BE2C (cell line): ENCODE results near the gene NTHL1.

Experiments
- DNase-seq: peaks from one replicate; pipeline ENCODE4 v3.0.0-alpha.2; 2020
- H3K27me3 ChIP-seq: fragments of 250-450 bp; sonication (Bioruptor Pico); 2 replicates; pipeline ENCODE4 v1.5.1; 2020; ENCODE audit warnings: mild to moderate bottlenecking
- H3K36me3 ChIP-seq: fragments of 250-450 bp; sonication (Bioruptor Pico); 2 replicates; pipeline ENCODE4 v1.5.1; 2020; ENCODE audit warnings: mild to moderate bottlenecking
- H3K4me1 ChIP-seq: fragments of 250-450 bp; sonication (Bioruptor Pico); 2 replicates; pipeline ENCODE4 v1.5.1; 2020
- H3K4me3 ChIP-seq: 2 replicates; pipeline ENCODE4 v1.5.1; 2011; ENCODE audit warnings: low read depth, low read length
- H3K9me3 ChIP-seq: fragments of 250-450 bp; sonication (Bioruptor Pico); 2 replicates; pipeline ENCODE4 v1.5.1; 2020
- CTCF ChIP-seq: IDR thresholded peaks from 2 replicates; pipeline ENCODE4 v1.5.1; 2012; ENCODE audit warnings: mild to moderate bottlenecking, low read depth, low read length

NTHL1 gene

GRCh38 chr16:2092866-2093265 is 45.2 kb upstream of the NTHL1 start:
- Histone ChIP-seq H3K36me3 (peaks cover 50% of the 10 kb centered on the region), H3K4me1 (no peaks in the 10 kb centered on the region), H3K4me3 (no peak overlapping the region), H3K9me3 (no peaks in the 10 kb centered on the region; the same call in 1 of the 2 replicates), H3K27me3 (no peaks in the 10 kb centered on the region)
- TF ChIP-seq CTCF: no peak
- DNase-seq: no peak

GRCh38 chr16:2092256-2092620 is 44.6 kb upstream of the NTHL1 start:
- no peaks in the 10 kb centered on the region for H3K4me1 ChIP-seq
- peaks cover 54% of the 10 kb centered on the region for H3K36me3 ChIP-seq
- H3K4me3 ChIP-seq: no peak overlapping the region
- TF ChIP-seq CTCF: no peak
- no peaks in the 10 kb centered on the region; the same call in 1 of the 2 replicates for H3K9me3 ChIP-seq
- no peaks in the 10 kb centered on the region for H3K27me3 ChIP-seq
- no peak for DNase-seq

- DNase-seq: no peak
- H3K4me1 ChIP-seq: no peaks in the 10 kb centered on the region
- no peak for TF ChIP-seq CTCF
- no peaks in the 10 kb centered on the region for H3K27me3 ChIP-seq
- no peak overlapping the region for H3K4me3 ChIP-seq
- H3K9me3 ChIP-seq: no peaks in the 10 kb centered on the region; the same call in 1 of the 2 replicates
- H3K36me3 ChIP-seq: peaks cover 57% of the 10 kb centered on the region
Observed at GRCh38 chr16:2091547-2092255, 44.1 kb upstream of the NTHL1 start.

- peaks cover 61% of the 10 kb centered on the region for H3K36me3 ChIP-seq
- DNase-seq: no peak
Observed at GRCh38 chr16:2090777-2091546, 43.3 kb upstream of the NTHL1 start.

GRCh38 chr16:2090481-2090776 is 42.8 kb upstream of the NTHL1 start:
- DNase-seq: no peak
- H3K27me3 ChIP-seq: no peaks in the 10 kb centered on the region
- no peaks in the 10 kb centered on the region for H3K9me3 ChIP-seq
- no peak overlapping the region for H3K4me3 ChIP-seq
- no peak for TF ChIP-seq CTCF
- peaks cover 4% of the 10 kb centered on the region; the same call in 1 of the 2 replicates for H3K4me1 ChIP-seq
- H3K36me3 ChIP-seq: peaks cover 60% of the 10 kb centered on the region

More at GRCh38 chr16:2090777-2091546, 43.3 kb upstream of the NTHL1 start:
- Histone ChIP-seq H3K4me3 (no peak overlapping the region), H3K4me1 (no peaks in the 10 kb centered on the region; the same call in 1 of the 2 replicates), H3K9me3 (no peaks in the 10 kb centered on the region; the same call in 1 of the 2 replicates), H3K27me3 (no peaks in the 10 kb centered on the region)
- TF ChIP-seq CTCF: no peak
